CD14-positive monocyte (primary cell): Measurements from ENCODE around the gene TUSC7. TPM values are rescaled to one million over a fixed set of nuclear protein-coding genes. Genes with fewer than 3 reads are reported as not detected.

Source experiments
- DNase-seq, 3 donors: peaks; one replicate each; pipeline ENCODE4 v3.0.0-alpha.2; 2011 to 2022
- H2AFZ ChIP-seq: 2 replicates; pipeline ENCODE4 v1.6.0; 2012; ENCODE audit warnings: mild to moderate bottlenecking, low read depth, low read length, inconsistent platforms; ENCODE audit not compliant: insufficient read depth, poor library complexity, severe bottlenecking
- H3K27ac ChIP-seq, 2 donors: 1 replicate in 1 of 2; 2 replicates in 1 of 2; pipeline ENCODE4 v1.5.1; 2012 to 2013; ENCODE audit warnings: low read length in 2 of 2, control low read depth in 1 of 2, inconsistent platforms in 1 of 2, low read depth in 1 of 2, mild to moderate bottlenecking in 1 of 2
- H3K27me3 ChIP-seq, 2 donors: one replicate each; pipeline versions ENCODE4 v1.6.0 to v1.6.1; 2011 to 2013; ENCODE audit warnings: low read length in 2 of 2; ENCODE audit not compliant: control insufficient read depth in 2 of 2, insufficient read depth in 2 of 2
- H3K36me3 ChIP-seq, 2 donors: replicated peaks in 1 of 2; 1 replicate in 1 of 2; 2 replicates in 1 of 2; pipeline versions ENCODE4 v1.5.1 to v1.6.1; 2012 to 2013; ENCODE audit warnings: low read length in 2 of 2, control low read depth in 1 of 2, inconsistent platforms in 1 of 2, mild to moderate bottlenecking in 1 of 2; ENCODE audit not compliant: insufficient read depth in 2 of 2, control insufficient read depth in 1 of 2
- H3K4me1 ChIP-seq, 2 donors: 1 replicate in 1 of 2; 2 replicates in 1 of 2; pipeline versions ENCODE4 v1.5.1 to v1.6.1; 2012 to 2013; ENCODE audit warnings: low read length in 2 of 2, control low read depth in 1 of 2, inconsistent platforms in 1 of 2, mild to moderate bottlenecking in 1 of 2, moderate library complexity in 1 of 2; ENCODE audit not compliant: insufficient read depth in 2 of 2, control insufficient read depth in 1 of 2
- H3K4me2 ChIP-seq: replicated peaks from 2 replicates; pipeline ENCODE3; 2012; ENCODE audit warnings: low read length, moderate library complexity, mild to moderate bottlenecking; ENCODE audit not compliant: poor library complexity, severe bottlenecking; ENCODE audit errors: extremely low read depth
- H3K4me3 ChIP-seq, 3 experiments: fragments of 200-600 bp in 1 of 3; sonication (generic) in 1 of 3; replicated peaks in 1 of 3; 1 replicate in 2 of 3; 2 replicates in 1 of 3; pipeline ENCODE4 v1.5.1; 2011 to 2013; ENCODE audit warnings: low read length in 3 of 3, mild to moderate bottlenecking in 3 of 3, control low read depth in 2 of 3, low read depth in 2 of 3, inconsistent platforms in 1 of 3, moderate library complexity in 1 of 3
- H3K79me2 ChIP-seq: 2 replicates; pipeline ENCODE4 v1.6.0; 2012; ENCODE audit warnings: mild to moderate bottlenecking, control low read depth, inconsistent platforms, low read length, moderate library complexity; ENCODE audit not compliant: insufficient read depth
- H3K9ac ChIP-seq: 2 replicates; pipeline ENCODE4 v1.6.0; 2017; ENCODE audit warnings: low read length, mild to moderate bottlenecking; ENCODE audit not compliant: insufficient read depth, poor library complexity, severe bottlenecking
- H3K9me3 ChIP-seq, 2 donors: replicated peaks in 1 of 2; 1 replicate in 1 of 2; 2 replicates in 1 of 2; pipeline versions ENCODE4 v1.5.1 to v1.6.1; 2012 to 2013; ENCODE audit warnings: low read length in 2 of 2, control low read depth in 1 of 2; ENCODE audit not compliant: control insufficient read depth in 1 of 2, insufficient read depth in 1 of 2
- H4K20me1 ChIP-seq: 2 replicates; pipeline ENCODE4 v1.6.0; 2012; ENCODE audit warnings: mild to moderate bottlenecking, low read length, control low read depth, moderate library complexity; ENCODE audit not compliant: insufficient read depth
- H3K27ac Mint-ChIP-seq, 7 donors: one replicate each; pipeline ENCODE4 v1.8.0; 2020; ENCODE audit warnings: mild to moderate bottlenecking in 7 of 7, mixed read lengths in 7 of 7, moderate library complexity in 6 of 7, inconsistent platforms in 2 of 7
- H3K27me3 Mint-ChIP-seq, 3 donors: one replicate each; pipeline ENCODE4 v1.8.0; 2021 to 2022; ENCODE audit warnings: low read depth in 3 of 3, mild to moderate bottlenecking in 3 of 3, mixed read lengths in 3 of 3, moderate library complexity in 3 of 3, inconsistent platforms in 1 of 3
- H3K36me3 Mint-ChIP-seq, 2 donors: one replicate each; pipeline ENCODE4 v1.8.0; 2020; ENCODE audit warnings: mixed read lengths in 2 of 2, inconsistent platforms in 1 of 2, mild to moderate bottlenecking in 1 of 2
- H3K4me1 Mint-ChIP-seq: one replicate; pipeline ENCODE4 v1.8.0; 2020; ENCODE audit warnings: mild to moderate bottlenecking, mixed read lengths
- H3K4me3 Mint-ChIP-seq, 2 donors: one replicate each; pipeline ENCODE4 v1.8.0; 2020; ENCODE audit warnings: mild to moderate bottlenecking in 2 of 2, mixed read lengths in 2 of 2, moderate library complexity in 1 of 2
- H3K9me3 Mint-ChIP-seq, 7 donors: one replicate each; pipeline ENCODE4 v1.8.0; 2020 to 2022; ENCODE audit warnings: mixed read lengths in 7 of 7, mild to moderate bottlenecking in 6 of 7, moderate library complexity in 6 of 7, inconsistent platforms in 2 of 7
- whole genome bisulfite sequencing: methylation state at CpG from one replicate; pipeline ENCODE4 v1.1.5; 2013; ENCODE audit warnings: missing lambda C conversion rate; ENCODE audit not compliant: insufficient coverage; 5-methylcytosine and 5-hydroxymethylcytosine counted together
- intact Hi-C, 2 donors: fragments of 100-400 bp; cut with micrococcal nuclease; formaldehyde crosslinking; loops; one replicate each; pipeline versions ENCODE4 v1.15.0 to v1.15.1; 2023
- polyA plus RNA-seq, 3 donors: library from polyadenylated mRNA; depleted of rRNA in 1 of 3; unstranded in 2 of 3; stranded (reverse) in 1 of 3; fragments of 300-500 nt in 2 of 3; fragments of >200 nt in 1 of 3; fragmentation: Illumina TruSeq in 2 of 3; gene quantifications; 1 replicate in 2 of 3; 2 replicates in 1 of 3; pipeline ENCODE4 v1.2.3, GENCODE V29; 2012 to 2021
- TF ChIP-seq, protein P1 (sequence below): fragments of 200-600 bp; IDR thresholded peaks from one replicate; pipeline ENCODE4 v1.8.0; 2022; ENCODE audit warnings: antibody characterized with exemption, mild to moderate bottlenecking

The TUSC7 gene
- polyA plus RNA-seq, 3 donors: not detected

DNA sequence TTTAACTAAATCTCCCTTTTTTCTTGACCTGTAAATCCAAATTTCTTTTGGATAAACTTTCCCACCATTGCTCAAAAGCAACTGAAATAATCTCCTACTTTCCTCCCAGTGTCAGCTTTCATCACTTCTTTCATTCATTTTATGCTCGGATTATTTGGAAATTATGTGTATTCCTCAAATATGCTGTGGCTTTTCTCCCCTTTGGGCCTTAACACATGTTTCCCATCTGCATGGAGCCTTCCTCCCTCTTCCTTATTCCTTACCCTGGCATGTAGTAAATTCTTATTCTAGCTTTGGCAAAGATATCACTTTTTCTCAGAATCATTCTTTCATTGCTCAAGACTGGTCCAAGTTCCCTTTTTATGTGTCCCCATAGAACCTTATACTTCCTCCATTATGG, 41.8 kb upstream of the TUSC7 start:
- no peak overlapping the region for H3K4me3 Mint-ChIP-seq
- no CpG with 5 or more reads among the region's 1 CpG for WGBS

DNA sequence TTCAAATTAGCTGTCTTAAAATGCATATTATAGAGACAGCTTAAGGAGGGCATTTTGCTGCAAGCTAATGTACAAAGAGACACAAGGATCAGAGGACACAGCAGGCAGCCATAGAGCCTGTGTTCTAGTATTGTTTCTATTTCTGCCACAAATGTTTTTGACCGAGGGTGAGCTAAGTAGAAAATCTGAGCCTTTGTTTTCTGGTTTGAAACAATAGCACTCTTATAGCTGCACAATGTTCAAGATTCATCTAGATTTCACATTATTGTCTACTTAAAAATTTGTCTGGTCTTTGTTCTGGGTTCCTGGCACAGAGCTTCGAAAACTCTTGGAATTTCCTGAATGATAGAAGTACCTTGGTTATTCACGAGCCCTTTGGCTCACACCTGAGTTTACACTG, 40.0 kb upstream of the TUSC7 start:
- Histone ChIP-seq H3K9ac (no peak overlapping the region), H3K36me3 (no peaks in the 10 kb centered on the region), H3K27me3 (no peaks in the 10 kb centered on the region), H3K4me3 (no peak overlapping the region), H3K27ac (no peak overlapping the region), H3K9me3 (no peaks in the 10 kb centered on the region), H4K20me1 (no peaks in the 10 kb centered on the region), H2AFZ (no peak overlapping the region), H3K4me1 (no peaks in the 10 kb centered on the region), H3K4me2 (no peak overlapping the region), H3K79me2 (no peaks in the 10 kb centered on the region)
- no peak overlapping the region for H3K4me3 Mint-ChIP-seq
- H3K27me3 Mint-ChIP-seq: no peaks in the 10 kb centered on the region
- H3K4me1 Mint-ChIP-seq: no peaks in the 10 kb centered on the region
- H3K27ac Mint-ChIP-seq: no peak overlapping the region
- DNase-seq: no peak
- peaks cover 0 to 6% (median 2%) of the 10 kb centered on the region in 7 donors for H3K9me3 Mint-ChIP-seq
- intact Hi-C loops: no loop called here
- H3K36me3 Mint-ChIP-seq: no peaks in the 10 kb centered on the region
- TF ChIP-seq, protein P1, sequence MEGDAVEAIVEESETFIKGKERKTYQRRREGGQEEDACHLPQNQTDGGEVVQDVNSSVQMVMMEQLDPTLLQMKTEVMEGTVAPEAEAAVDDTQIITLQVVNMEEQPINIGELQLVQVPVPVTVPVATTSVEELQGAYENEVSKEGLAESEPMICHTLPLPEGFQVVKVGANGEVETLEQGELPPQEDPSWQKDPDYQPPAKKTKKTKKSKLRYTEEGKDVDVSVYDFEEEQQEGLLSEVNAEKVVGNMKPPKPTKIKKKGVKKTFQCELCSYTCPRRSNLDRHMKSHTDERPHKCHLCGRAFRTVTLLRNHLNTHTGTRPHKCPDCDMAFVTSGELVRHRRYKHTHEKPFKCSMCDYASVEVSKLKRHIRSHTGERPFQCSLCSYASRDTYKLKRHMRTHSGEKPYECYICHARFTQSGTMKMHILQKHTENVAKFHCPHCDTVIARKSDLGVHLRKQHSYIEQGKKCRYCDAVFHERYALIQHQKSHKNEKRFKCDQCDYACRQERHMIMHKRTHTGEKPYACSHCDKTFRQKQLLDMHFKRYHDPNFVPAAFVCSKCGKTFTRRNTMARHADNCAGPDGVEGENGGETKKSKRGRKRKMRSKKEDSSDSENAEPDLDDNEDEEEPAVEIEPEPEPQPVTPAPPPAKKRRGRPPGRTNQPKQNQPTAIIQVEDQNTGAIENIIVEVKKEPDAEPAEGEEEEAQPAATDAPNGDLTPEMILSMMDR: no peak
- 76% methylated on average over 2 of the region's 3 CpGs for WGBS

More for the DNA sequence above, 41.8 kb upstream of the TUSC7 start:
- no peak overlapping the region for H3K27ac Mint-ChIP-seq
- H3K27me3 ChIP-seq: no peaks in the 10 kb centered on the region
- H4K20me1 ChIP-seq: no peaks in the 10 kb centered on the region
- no peak overlapping the region for H3K4me2 ChIP-seq
- H3K4me1 Mint-ChIP-seq: no peaks in the 10 kb centered on the region
- no peaks in the 10 kb centered on the region for H3K4me1 ChIP-seq
- DNase-seq: no peak
- H3K4me3 ChIP-seq: no peak overlapping the region
- no peak overlapping the region for H3K27ac ChIP-seq
- no peaks in the 10 kb centered on the region for H3K9me3 ChIP-seq
- no peak overlapping the region for H2AFZ ChIP-seq
- no peaks in the 10 kb centered on the region for H3K27me3 Mint-ChIP-seq
- no peaks in the 10 kb centered on the region for H3K79me2 ChIP-seq
- H3K36me3 Mint-ChIP-seq: no peaks in the 10 kb centered on the region
- no peaks in the 10 kb centered on the region for H3K36me3 ChIP-seq
- H3K9ac ChIP-seq: no peak overlapping the region
- TF ChIP-seq, protein P1: no peak
- peaks cover 0 to 7% (median 2%) of the 10 kb centered on the region in 7 donors for H3K9me3 Mint-ChIP-seq
- intact Hi-C loops: no loop called here
